B cell (primary cell): ENCODE data around the gene WDR47. TPM values are rescaled to one million over a fixed set of nuclear protein-coding genes. Genes with fewer than 3 reads are reported as not detected.

Experiments used
- ATAC-seq: fragments of 200-7000 bp; cut with Tn5 transposase; one replicate; pipeline ENCODE4 v1.10.0; 2021; ENCODE audit warnings: low read depth, mild to moderate bottlenecking, moderate number of reproducible peaks, moderate library complexity
- CTCF ChIA-PET: fragments of 350-600 bp; sonication (Branson Sonifier 250); formaldehyde crosslinking; loops from one replicate; lab custom pipeline; 2021; ENCODE audit warnings: antibody characterized with exemption, inconsistent platforms; lab: Charles Lee
- POLR2A ChIA-PET: fragments of 350-600 bp; sonication (Branson Sonifier 250); formaldehyde crosslinking; loops from one replicate; lab custom pipeline; 2021; ENCODE audit warnings: antibody characterized with exemption; lab: Charles Lee
- DNase-seq: peaks from one replicate; pipeline ENCODE4 v3.0.0; 2013
- H2AFZ ChIP-seq: 2 replicates; pipeline ENCODE4 v1.6.1; 2012; ENCODE audit warnings: mild to moderate bottlenecking, low read depth, low read length; ENCODE audit not compliant: insufficient read depth, poor library complexity, severe bottlenecking
- H3K27ac ChIP-seq, 2 donors: 1 replicate in 1 of 2; 2 replicates in 1 of 2; pipeline ENCODE4 v1.5.1; 2012 to 2013; ENCODE audit warnings: low read length in 2 of 2, mild to moderate bottlenecking in 2 of 2, moderate library complexity in 1 of 2
- H3K27me3 ChIP-seq, 4 experiments: fragments of 200-600 bp in 1 of 4; sonication (generic) in 1 of 4; replicated peaks in 1 of 4; 1 replicate in 2 of 4; 2 replicates in 2 of 4; pipeline versions ENCODE4 v1.6.1 to v1.7.0; 2013 to 2016; ENCODE audit warnings: low read length in 3 of 4, mild to moderate bottlenecking in 2 of 4, mixed read lengths in 1 of 4, moderate library complexity in 1 of 4; ENCODE audit not compliant: insufficient read depth in 4 of 4, control insufficient read depth in 3 of 4; ENCODE audit errors: control extremely low read depth in 1 of 4
- H3K36me3 ChIP-seq, 2 experiments: replicated peaks in 1 of 2; 1 replicate in 1 of 2; 2 replicates in 1 of 2; pipeline versions ENCODE4 v1.6.1 to v1.7.1; 2013; ENCODE audit warnings: low read length in 1 of 2; ENCODE audit not compliant: insufficient read depth in 2 of 2, control insufficient read depth in 1 of 2; ENCODE audit errors: control extremely low read depth in 1 of 2, extremely low read depth in 1 of 2
- H3K4me1 ChIP-seq, 2 donors: fragments of 200-600 bp in 1 of 2; sonication (generic) in 1 of 2; 1 replicate in 1 of 2; 2 replicates in 1 of 2; pipeline versions ENCODE4 v1.5.1 to v1.6.1; 2013 to 2017; ENCODE audit warnings: low read length in 2 of 2; ENCODE audit not compliant: control insufficient read depth in 2 of 2, insufficient read depth in 2 of 2
- H3K4me2 ChIP-seq: replicated peaks from 2 replicates; pipeline ENCODE3; 2012; ENCODE audit warnings: mild to moderate bottlenecking, low read depth, low read length; ENCODE audit not compliant: poor library complexity, severe bottlenecking
- H3K4me3 ChIP-seq, 5 experiments: fragments of 200-600 bp in 1 of 5; sonication (generic) in 1 of 5; 1 replicate in 3 of 5; 2 replicates in 2 of 5; pipeline versions ENCODE4 v1.5.1 to v1.7.0; 2011 to 2016; ENCODE audit warnings: low read length in 4 of 5, mild to moderate bottlenecking in 4 of 5, low read depth in 2 of 5, control low read depth in 1 of 5, moderate library complexity in 1 of 5; ENCODE audit not compliant: insufficient read depth in 1 of 5; ENCODE audit errors: control extremely low read depth in 1 of 5, extremely low read depth in 1 of 5
- H3K79me2 ChIP-seq: fragments of 200-600 bp; sonication (generic); one replicate; pipeline ENCODE4 v1.6.0; 2016; ENCODE audit warnings: low read length; ENCODE audit not compliant: control insufficient read depth, insufficient read depth
- H3K9ac ChIP-seq: fragments of 200-600 bp; sonication (generic); 2 replicates; pipeline ENCODE4 v1.6.1; 2017; ENCODE audit warnings: mild to moderate bottlenecking, low read length, moderate library complexity
- H3K9me3 ChIP-seq, 3 donors: one replicate each; pipeline versions ENCODE4 v1.6.1 to v1.7.1; 2013; ENCODE audit warnings: low read length in 2 of 3; ENCODE audit not compliant: control insufficient read depth in 2 of 3, insufficient read depth in 1 of 3; ENCODE audit errors: control extremely low read depth in 1 of 3
- H4K20me1 ChIP-seq: 2 replicates; pipeline ENCODE4 v1.6.0; 2012; ENCODE audit warnings: mild to moderate bottlenecking, low read length; ENCODE audit not compliant: insufficient read depth, control insufficient read depth, poor library complexity, severe bottlenecking
- H3K27ac Mint-ChIP-seq: one replicate; pipeline ENCODE4 v1.8.0; 2021; ENCODE audit warnings: mixed read lengths
- H3K27me3 Mint-ChIP-seq: one replicate; pipeline ENCODE4 v1.8.0; 2021; ENCODE audit warnings: mixed read lengths
- H3K4me1 Mint-ChIP-seq: one replicate; pipeline ENCODE4 v1.8.0; 2021; ENCODE audit warnings: mixed read lengths
- H3K4me3 Mint-ChIP-seq: one replicate; pipeline ENCODE4 v1.8.0; 2021; ENCODE audit warnings: mixed read lengths
- H3K9me3 Mint-ChIP-seq: one replicate; pipeline ENCODE4 v1.8.0; 2022; ENCODE audit warnings: mixed read lengths; ENCODE audit not compliant: insufficient read depth
- CTCF ChIP-seq: fragments of 200-600 bp; IDR thresholded peaks from one replicate; pipeline ENCODE4 v1.8.0; 2022; ENCODE audit warnings: antibody characterized with exemption, mild to moderate bottlenecking
- EZH2 ChIP-seq: IDR thresholded peaks from 2 replicates; pipeline ENCODE4 v1.6.1; 2012; ENCODE audit warnings: borderline replicate concordance, low read depth, mild to moderate bottlenecking, moderate library complexity, low read length; ENCODE audit not compliant: insufficient read depth, poor library complexity, severe bottlenecking
- WGBS: methylation state at CpG from one replicate; pipeline ENCODE4 v1.1.5; 2013; ENCODE audit warnings: missing lambda C conversion rate; ENCODE audit not compliant: insufficient coverage; 5-methylcytosine and 5-hydroxymethylcytosine counted together
- intact Hi-C: fragments of 100-400 bp; cut with micrococcal nuclease; formaldehyde crosslinking; loops from one replicate; pipeline ENCODE4 v1.10.0; 2022
- polyA plus RNA-seq: library from polyadenylated mRNA; depleted of rRNA; stranded (reverse); fragments of >200 nt; gene quantifications from 2 replicates; pipeline ENCODE4 v1.2.3, GENCODE V29; 2012
- total RNA-seq, 2 donors: library from RNA; stranded (reverse); fragments of 120-200 nt in 1 of 2; gene quantifications; 1 replicate in 1 of 2; 2 replicates in 1 of 2; pipeline versions ENCODE4 v1.2.3 to v1.2.4, GENCODE V29; 2013 to 2022

The WDR47 gene
- total and polyA plus RNA-seq, 2 donors (not counting 1 experiment from before 2014, with no cell fraction given), result 4.4 to 21.6 TPM

- intact Hi-C loops, result no loop called here
- H3K4me1 Mint-ChIP-seq, result peaks cover 24% of the 10 kb centered on the region
- ChIA-PET POLR2A (no interaction called here), CTCF (no interaction called here)
- no peak overlapping the region for H3K4me3 Mint-ChIP-seq
- no peak overlapping the region for H2AFZ ChIP-seq
- H3K9me3 ChIP-seq, result no peaks in the 10 kb centered on the region
- H4K20me1 ChIP-seq, result peaks cover 36% of the 10 kb centered on the region
- no peak overlapping the region for H3K27ac ChIP-seq
- WGBS, result 100% methylated on average over 3 of the region's 3 CpGs
- DNase-seq (no peak), ATAC-seq (no peak)
- H3K27me3 Mint-ChIP-seq, result no peaks in the 10 kb centered on the region
- TF ChIP-seq EZH2 (no peak), CTCF (no peak)
- no peak overlapping the region for H3K27ac Mint-ChIP-seq
- peaks cover 3 to 33% of the 10 kb centered on the region in 2 experiments for H3K36me3 ChIP-seq
- H3K9ac ChIP-seq, result no peak overlapping the region
- H3K27me3 ChIP-seq, result no peaks in the 10 kb centered on the region
- no peak overlapping the region for H3K4me3 ChIP-seq
- peaks cover 92% of the 10 kb centered on the region for H3K79me2 ChIP-seq
- no peak overlapping the region for H3K4me2 ChIP-seq
- H3K9me3 Mint-ChIP-seq, result no peaks in the 10 kb centered on the region
- H3K4me1 ChIP-seq, result no peaks in the 10 kb centered on the region
Observed at GRCh38 chr1:108955881-108956280, 86.0 kb downstream of the WDR47 start.

- Histone ChIP-seq H3K9ac (no peak overlapping the region), H3K27me3 (no peaks in the 10 kb centered on the region), H3K4me3 (no peak overlapping the region), H3K4me1 (no peaks in the 10 kb centered on the region), H3K27ac (no peak overlapping the region), H3K36me3 (peaks cover 3 to 33% of the 10 kb centered on the region in 2 experiments), H3K79me2 (peaks cover 84% of the 10 kb centered on the region), H2AFZ (no peak overlapping the region), H4K20me1 (peaks cover 36% of the 10 kb centered on the region), H3K9me3 (no peaks in the 10 kb centered on the region), H3K4me2 (no peak overlapping the region)
- H3K9me3 Mint-ChIP-seq, result no peaks in the 10 kb centered on the region
- H3K27me3 Mint-ChIP-seq, result no peaks in the 10 kb centered on the region
- no peak overlapping the region for H3K27ac Mint-ChIP-seq
- no peak for ATAC-seq
- CTCF ChIA-PET, result no interaction called here
- TF ChIP-seq CTCF (no peak), EZH2 (no peak)
- no peak for DNase-seq
- POLR2A ChIA-PET, result no interaction called here
- peaks cover 20% of the 10 kb centered on the region for H3K4me1 Mint-ChIP-seq
- intact Hi-C loops, result no loop called here
- no peak overlapping the region for H3K4me3 Mint-ChIP-seq
- 100% methylated on average over 3 of the region's 3 CpGs for WGBS
Observed at GRCh38 chr1:108955111-108955510, 86.8 kb downstream of the WDR47 start.
